HG02642 (cell line): ENCODE results near the gene ROR2.

ENCODE experiments used
- ATAC-seq: cut with Tn5 transposase; IDR thresholded peaks from one replicate; pipeline ENCODE4 v1.9.1; 2021; ENCODE audit warnings: mild to moderate bottlenecking; ENCODE audit not compliant: unreplicated experiment, poor library complexity

The ROR2 gene

GRCh38 chr9:91732187-91733005 lies 217.6 kb downstream of the ROR2 start:
- ATAC-seq, result no peak

GRCh38 chr9:91730806-91731205 lies 219.2 kb downstream of the ROR2 start:
- no peak for ATAC-seq

GRCh38 chr9:91729558-91729842 lies 220.5 kb downstream of the ROR2 start:
- no peak for ATAC-seq

DNA sequence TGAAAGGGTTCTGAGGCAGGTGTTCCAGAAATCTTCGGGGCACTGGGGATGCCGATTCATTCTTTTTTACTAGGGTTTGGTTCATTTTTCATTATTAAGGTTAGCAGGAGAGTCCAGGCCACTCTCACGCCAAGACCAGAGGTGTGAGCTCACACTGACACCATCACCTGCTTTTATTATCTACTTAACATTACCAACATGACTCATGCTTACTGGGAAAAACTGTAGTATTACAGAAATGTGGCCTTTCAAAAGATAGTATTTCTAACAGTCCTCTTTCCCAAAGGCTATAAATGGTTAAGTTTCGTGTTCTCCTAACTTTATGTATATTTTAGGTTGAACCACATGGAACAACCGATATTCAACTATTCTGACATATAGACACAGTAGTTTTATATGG lies 222.1 kb downstream of the ROR2 start:
- no peak for ATAC-seq

- ATAC-seq, result peak; percentile 52
Measured at GRCh38 chr9:91727316-91727861, 222.6 kb downstream of the ROR2 start.

DNA sequence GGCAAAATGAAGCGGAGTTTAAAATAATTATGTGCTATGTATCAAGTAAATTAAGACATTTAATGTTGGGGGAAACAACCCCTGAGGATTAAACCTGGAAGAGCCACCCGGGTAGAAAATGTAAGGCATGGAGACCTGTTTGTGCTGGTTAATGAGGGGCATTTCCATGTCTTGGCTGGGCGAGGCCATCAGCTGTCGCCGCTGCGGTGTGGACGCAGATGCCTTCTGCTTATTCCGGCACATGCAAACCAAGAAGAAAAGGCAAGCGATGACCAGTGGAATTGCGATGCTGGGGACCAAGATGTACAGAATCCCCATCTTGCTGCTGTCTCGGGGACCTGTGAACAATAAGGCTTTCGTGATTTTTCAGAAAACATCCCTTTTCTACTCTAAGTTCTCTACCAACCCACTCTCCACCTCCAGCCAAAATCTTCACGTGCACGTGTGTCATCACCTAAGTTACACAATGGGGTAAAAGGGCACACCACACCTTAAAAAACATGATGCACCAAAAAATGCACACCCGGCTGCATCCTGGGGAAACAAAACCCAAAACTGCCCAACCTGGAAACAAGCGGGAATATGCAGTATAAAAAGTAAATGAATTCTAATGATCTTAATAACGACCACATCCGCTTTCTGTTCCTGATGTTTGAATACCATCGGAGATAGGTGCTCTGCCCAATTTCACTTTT lies 223.5 kb downstream of the ROR2 start:
- no peak for ATAC-seq

GRCh38 chr9:91725651-91726050 lies 224.4 kb downstream of the ROR2 start:
- ATAC-seq, result no peak

- ATAC-seq, result no peak
Measured at GRCh38 chr9:91724609-91725505, 225.2 kb downstream of the ROR2 start.

DNA sequence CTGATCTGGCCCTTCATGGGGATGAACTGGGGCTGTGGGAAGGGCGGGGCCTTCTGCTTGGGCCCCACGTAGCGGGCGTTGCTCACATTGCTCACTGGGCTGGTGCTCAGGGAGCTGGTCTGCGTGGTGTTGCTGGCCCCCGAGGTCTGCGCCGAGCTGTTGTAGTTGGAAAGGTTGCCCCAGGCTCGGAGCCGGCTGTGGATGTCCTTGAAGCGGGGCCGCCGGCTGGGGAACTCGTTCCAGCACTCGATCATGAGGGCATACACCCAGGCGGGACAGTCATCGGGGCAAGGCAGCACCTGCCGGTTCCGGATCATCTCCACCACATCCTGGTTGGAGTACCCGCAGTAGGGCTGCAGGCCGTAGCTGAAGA lies 226.0 kb downstream of the ROR2 start:
- no peak for ATAC-seq

GRCh38 chr9:91723420-91724067 lies 226.5 kb downstream of the ROR2 start:
- ATAC-seq, result no peak

GRCh38 chr9:91720751-91721705 lies 229.0 kb downstream of the ROR2 start:
- no peak for ATAC-seq

DNA sequence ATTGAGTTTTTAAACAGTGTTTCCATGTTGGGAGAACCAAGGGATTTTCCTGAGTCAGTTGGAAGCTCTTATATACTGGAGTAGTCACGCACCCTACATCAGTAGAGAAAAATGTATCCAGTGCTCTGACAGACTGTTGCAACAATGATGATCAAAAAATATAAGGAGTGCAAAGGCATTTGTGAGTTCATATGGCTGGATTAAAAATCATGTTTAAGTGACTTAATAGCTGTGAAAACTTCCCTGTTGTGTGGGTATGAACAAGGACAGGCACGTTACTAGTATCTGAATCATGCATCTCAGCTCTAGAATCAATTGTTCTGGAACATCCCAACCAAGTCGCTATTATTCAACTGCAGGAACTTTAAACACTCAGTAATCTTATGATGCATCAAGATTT lies 229.7 kb downstream of the ROR2 start:
- no peak for ATAC-seq

- ATAC-seq, result no peak
Measured at GRCh38 chr9:91718071-91718470, 232.0 kb downstream of the ROR2 start.

DNA sequence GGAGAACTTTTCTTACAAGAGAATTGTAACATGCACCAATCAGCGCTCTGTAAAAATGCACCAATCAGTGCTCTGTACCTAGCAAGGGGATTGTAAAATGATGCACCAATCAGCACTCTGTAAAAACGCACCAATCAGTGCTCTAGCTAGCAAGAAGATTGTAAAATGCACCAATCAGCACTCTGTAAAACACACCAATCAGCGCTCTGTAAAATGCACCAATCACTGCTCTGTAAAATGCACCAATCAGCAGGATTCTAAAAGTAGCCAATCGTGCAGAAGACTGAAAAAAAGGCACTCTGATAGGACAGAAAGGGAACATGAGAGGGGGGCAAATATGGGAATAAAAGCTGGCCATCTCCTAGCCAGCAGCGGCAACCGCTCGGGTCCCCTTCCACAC lies 233.2 kb downstream of the ROR2 start:
- ATAC-seq, result no peak

- ATAC-seq, result no peak
Measured at GRCh38 chr9:91716239-91716638, 233.8 kb downstream of the ROR2 start.

DNA sequence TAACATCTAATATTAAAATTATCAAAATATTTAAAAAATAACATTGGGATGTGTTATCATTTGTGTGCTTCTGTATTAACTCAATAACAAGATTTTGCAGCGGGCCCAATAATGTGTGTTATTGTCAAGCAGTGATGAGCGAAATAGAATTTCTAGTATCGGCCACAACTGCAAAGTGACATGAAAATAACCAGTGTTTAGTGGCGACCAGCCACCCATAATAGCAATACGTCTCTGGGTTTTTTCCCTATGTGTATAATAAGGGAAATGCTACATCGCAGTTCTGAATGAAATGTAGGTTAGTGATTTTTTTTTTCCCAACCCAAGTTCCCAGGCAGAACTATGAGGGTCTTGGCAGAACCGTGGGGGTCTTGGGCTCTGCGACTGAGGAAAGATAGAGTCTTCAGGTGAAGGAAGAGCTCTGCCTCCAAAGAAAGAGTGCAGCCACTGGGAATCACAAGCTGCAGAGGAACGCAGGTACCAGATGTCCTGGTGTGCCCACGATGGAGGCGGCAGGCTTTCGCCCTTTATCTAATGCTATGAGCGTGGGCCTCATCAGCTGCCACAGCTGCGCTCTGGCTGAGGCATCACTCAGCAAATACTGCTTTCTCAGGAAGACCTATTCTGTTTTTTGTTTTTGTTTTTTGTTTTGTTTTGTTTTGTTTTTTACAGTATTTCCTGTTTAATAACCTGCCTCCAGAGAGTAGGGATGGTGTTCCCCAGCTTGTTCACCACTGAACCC lies 235.0 kb downstream of the ROR2 start:
- ATAC-seq, result no peak

- peak; percentile 62 for ATAC-seq
Measured at GRCh38 chr9:91714020-91714806, 235.8 kb downstream of the ROR2 start.

- no peak for ATAC-seq
Measured at GRCh38 chr9:91712811-91713210, 237.2 kb downstream of the ROR2 start.
